Uterus (tissue), 4 donors: ENCODE results near the gene NCAM1. TPM values are rescaled to one million over a fixed set of nuclear protein-coding genes. Genes with fewer than 3 reads are reported as not detected.

Experiments used
- DNase-seq, 2 donors: peaks; one replicate each; pipeline ENCODE4 v3.0.0-alpha.2; 2019 to 2020
- H3K27ac ChIP-seq, 2 donors: fragments of 200-600 bp; sonication (generic); 1 replicate in 1 of 2; 2 replicates in 1 of 2; pipeline ENCODE4 v1.5.1; 2016 to 2018
- H3K27me3 ChIP-seq, 2 donors: fragments of 200-600 bp; sonication (generic); one replicate each; pipeline ENCODE4 v1.5.1; 2018 to 2019; ENCODE audit warnings: control low read depth in 1 of 2
- H3K36me3 ChIP-seq, 2 donors: fragments of 200-600 bp; sonication (generic); one replicate each; pipeline ENCODE4 v1.5.1; 2019; ENCODE audit warnings: control low read depth in 1 of 2
- H3K4me1 ChIP-seq, 2 donors: fragments of 200-600 bp; sonication (generic); one replicate each; pipeline ENCODE4 v1.5.1; 2018 to 2019; ENCODE audit warnings: control low read depth in 1 of 2
- H3K4me3 ChIP-seq, 2 donors: fragments of 200-600 bp; sonication (generic); 1 replicate in 1 of 2; 2 replicates in 1 of 2; pipeline ENCODE4 v1.5.1; 2018 to 2019; ENCODE audit warnings: mild to moderate bottlenecking in 1 of 2
- H3K9me3 ChIP-seq, 2 donors: fragments of 200-600 bp; sonication (generic); one replicate each; pipeline ENCODE4 v1.5.1; 2019; ENCODE audit warnings: control low read depth in 1 of 2
- POLR2A ChIP-seq, 2 donors: fragments of 450-650 bp; IDR thresholded peaks; one replicate each; pipeline ENCODE4 v1.6.1; 2016; ENCODE audit warnings: antibody characterized with exemption in 2 of 2, mild to moderate bottlenecking in 1 of 2, moderate library complexity in 1 of 2
- intact Hi-C: fragments of 100-400 bp; cut with DNase I; formaldehyde crosslinking; loops from one replicate; pipeline ENCODE4 v1.15.1; 2023; ENCODE audit warnings: low total_unique reads
- total RNA-seq, 4 donors: library from RNA; depleted of rRNA in 3 of 4; stranded (reverse); fragments of >200 nt in 3 of 4; gene quantifications; one replicate each; pipeline versions ENCODE4 v1.1.0 to v1.2.4, GENCODE V29; 2014 to 2023
- TF ChIP-seq, protein P1 (sequence below), 4 experiments: fragments of 200-600 bp in 2 of 4; fragments of 450-650 bp in 2 of 4; sonication (generic) in 2 of 4; IDR thresholded peaks; one replicate each; pipeline ENCODE4 v1.5.1; 2016 to 2019; ENCODE audit warnings: antibody characterized with exemption in 4 of 4, mild to moderate bottlenecking in 2 of 4, moderate library complexity in 1 of 4
- donor health status: DM: yes; HTN: yes; CAD: no.

The NCAM1 gene
- total RNA-seq, 4 donors from 2014 or later: 54.4 to 210 (median 171) TPM

GRCh38 chr11:113106507-113106906 is 145.3 kb downstream of the NCAM1 start:
- no peak for DNase-seq
- Histone ChIP-seq H3K9me3 (no peaks in the 10 kb centered on the region), H3K36me3 (no peaks in the 10 kb centered on the region), H3K27ac (peak overlapping the region in 1 of 2 donors; percentile 9), H3K4me1 (no peaks in the 10 kb centered on the region), H3K27me3 (no peaks in the 10 kb centered on the region), H3K4me3 (no peak overlapping the region)
- TF ChIP-seq, protein P1, sequence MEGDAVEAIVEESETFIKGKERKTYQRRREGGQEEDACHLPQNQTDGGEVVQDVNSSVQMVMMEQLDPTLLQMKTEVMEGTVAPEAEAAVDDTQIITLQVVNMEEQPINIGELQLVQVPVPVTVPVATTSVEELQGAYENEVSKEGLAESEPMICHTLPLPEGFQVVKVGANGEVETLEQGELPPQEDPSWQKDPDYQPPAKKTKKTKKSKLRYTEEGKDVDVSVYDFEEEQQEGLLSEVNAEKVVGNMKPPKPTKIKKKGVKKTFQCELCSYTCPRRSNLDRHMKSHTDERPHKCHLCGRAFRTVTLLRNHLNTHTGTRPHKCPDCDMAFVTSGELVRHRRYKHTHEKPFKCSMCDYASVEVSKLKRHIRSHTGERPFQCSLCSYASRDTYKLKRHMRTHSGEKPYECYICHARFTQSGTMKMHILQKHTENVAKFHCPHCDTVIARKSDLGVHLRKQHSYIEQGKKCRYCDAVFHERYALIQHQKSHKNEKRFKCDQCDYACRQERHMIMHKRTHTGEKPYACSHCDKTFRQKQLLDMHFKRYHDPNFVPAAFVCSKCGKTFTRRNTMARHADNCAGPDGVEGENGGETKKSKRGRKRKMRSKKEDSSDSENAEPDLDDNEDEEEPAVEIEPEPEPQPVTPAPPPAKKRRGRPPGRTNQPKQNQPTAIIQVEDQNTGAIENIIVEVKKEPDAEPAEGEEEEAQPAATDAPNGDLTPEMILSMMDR (IDR thresholded peaks at IDR 0.05): no peak
- TF ChIP-seq POLR2A (IDR thresholded peaks at IDR 0.05): no peak
- intact Hi-C loops: no loop called here

DNA sequence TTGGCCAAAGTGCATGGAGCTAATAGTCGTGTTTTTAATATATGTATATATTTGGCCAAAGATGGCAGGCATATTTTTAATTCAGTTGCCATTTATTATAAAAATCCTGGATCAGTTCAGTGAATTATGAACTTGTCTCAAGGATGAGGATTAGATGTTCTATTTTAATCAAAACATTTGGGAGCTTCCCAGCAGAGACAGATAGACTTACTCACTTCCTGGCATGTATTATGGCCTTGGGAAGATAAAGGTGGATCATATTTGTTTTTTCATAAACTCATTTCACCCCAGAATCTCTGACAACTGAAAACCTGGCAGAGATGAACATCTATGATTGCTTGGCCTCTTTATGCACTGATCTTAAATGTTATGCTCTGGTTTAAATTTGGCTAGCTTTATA is 148.8 kb downstream of the NCAM1 start:
- Histone ChIP-seq H3K27ac (no peak overlapping the region), H3K27me3 (no peaks in the 10 kb centered on the region), H3K9me3 (no peaks in the 10 kb centered on the region), H3K4me1 (no peaks in the 10 kb centered on the region), H3K4me3 (no peak overlapping the region), H3K36me3 (no peaks in the 10 kb centered on the region)
- no peak for DNase-seq
- TF ChIP-seq, protein P1 (IDR thresholded peaks at IDR 0.05): no peak
- TF ChIP-seq POLR2A (IDR thresholded peaks at IDR 0.05): no peak
- intact Hi-C loops: no loop called here

- no peaks in the 10 kb centered on the region for H3K36me3 ChIP-seq
- H3K27ac ChIP-seq: no peak overlapping the region
- H3K9me3 ChIP-seq: no peaks in the 10 kb centered on the region
- intact Hi-C loops: no loop called here
- H3K27me3 ChIP-seq: no peaks in the 10 kb centered on the region
- no peak overlapping the region for H3K4me3 ChIP-seq
- TF ChIP-seq, protein P1 (IDR thresholded peaks at IDR 0.05): no peak
- no peak for TF ChIP-seq POLR2A (IDR thresholded peaks at IDR 0.05)
- DNase-seq: no peak
- H3K4me1 ChIP-seq: no peaks in the 10 kb centered on the region
Measured at GRCh38 chr11:113111156-113111555, 149.9 kb downstream of the NCAM1 start.

- no peaks in the 10 kb centered on the region for H3K27me3 ChIP-seq
- TF ChIP-seq, protein P1 (IDR thresholded peaks at IDR 0.05): no peak
- TF ChIP-seq POLR2A (IDR thresholded peaks at IDR 0.05): no peak
- H3K9me3 ChIP-seq: no peaks in the 10 kb centered on the region
- H3K4me3 ChIP-seq: no peak overlapping the region
- no peaks in the 10 kb centered on the region for H3K4me1 ChIP-seq
- H3K36me3 ChIP-seq: no peaks in the 10 kb centered on the region
- DNase-seq: no peak
- intact Hi-C loops: no loop called here
- no peak overlapping the region for H3K27ac ChIP-seq
Measured at GRCh38 chr11:113112307-113112706, 151.1 kb downstream of the NCAM1 start.

DNA sequence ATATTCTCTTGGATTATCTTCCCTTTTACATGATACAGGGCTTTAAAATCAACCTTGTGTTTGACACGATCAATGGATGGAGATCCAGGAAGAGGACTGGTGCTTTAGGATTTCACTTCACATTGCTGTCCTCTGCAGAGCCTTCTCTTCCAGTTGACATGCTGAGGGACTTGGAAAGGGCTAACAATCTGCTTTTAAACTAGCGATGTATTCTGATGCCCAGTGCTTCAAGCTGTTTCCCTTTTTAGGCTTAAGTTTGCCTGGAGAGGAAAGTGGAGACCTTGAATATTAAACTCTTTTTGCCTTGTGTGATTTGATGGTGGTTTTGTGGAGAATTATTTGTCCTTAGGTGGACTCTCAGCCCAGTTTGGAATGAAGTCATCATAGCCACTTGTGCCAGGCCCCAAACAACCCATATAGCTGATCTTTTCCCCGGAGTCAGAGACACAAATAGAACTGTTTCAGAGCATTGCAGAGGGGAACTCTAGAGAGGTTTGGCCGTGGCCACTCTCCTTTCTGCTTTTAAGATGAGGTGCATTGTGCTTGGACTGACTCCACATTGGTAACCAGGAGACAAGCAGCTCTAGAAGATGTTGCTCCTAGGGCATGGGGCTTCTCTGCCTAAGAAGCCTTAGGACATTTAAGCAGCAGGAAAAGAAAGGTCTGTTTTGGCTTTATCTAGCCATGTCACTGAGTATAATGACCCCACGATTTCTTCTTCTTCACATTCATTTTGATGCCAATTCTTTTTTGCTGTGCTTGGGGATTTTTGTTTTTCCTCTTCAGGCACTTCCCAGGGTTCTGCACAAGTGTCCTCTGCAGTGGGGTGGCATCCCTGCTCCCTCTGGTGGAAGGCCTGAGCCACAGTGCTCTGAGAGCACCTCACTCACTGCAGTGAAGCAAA is 152.8 kb downstream of the NCAM1 start:
- Histone ChIP-seq H3K4me1 (peaks cover 0 to under 1% of the 10 kb centered on the region in 2 donors), H3K27ac (peak overlapping the region; percentile 27 to 30)
- intact Hi-C loops: no loop called here

More for the DNA sequence above, 152.8 kb downstream of the NCAM1 start:
- no peak for TF ChIP-seq POLR2A (IDR thresholded peaks at IDR 0.05)
- TF ChIP-seq, protein P1 (IDR thresholded peaks at IDR 0.05): peak; percentile 53 to 80 (median 72)
- H3K4me3 ChIP-seq: no peak overlapping the region
- H3K9me3 ChIP-seq: no peaks in the 10 kb centered on the region
- H3K36me3 ChIP-seq: no peaks in the 10 kb centered on the region
- no peaks in the 10 kb centered on the region for H3K27me3 ChIP-seq
- DNase-seq: peak; percentile 56 to 60
